HEK293T (cell line): Measurements from ENCODE around the gene SLC6A19.

ENCODE experiments used
- BHLHE40 ChIP-seq: fragments of 450-650 bp; IDR thresholded peaks from 2 replicates; pipeline ENCODE4 v1.6.1; 2016; ENCODE audit warnings: mild to moderate bottlenecking, moderate library complexity, borderline replicate concordance
- CTBP1 ChIP-seq: fragments of 450-650 bp; IDR thresholded peaks from 2 replicates; pipeline ENCODE4 v1.6.1; 2016; ENCODE audit warnings: borderline replicate concordance
- ELF4 ChIP-seq: fragments of 450-650 bp; IDR thresholded peaks from 2 replicates; pipeline ENCODE4 v1.6.1; 2017; ENCODE audit warnings: antibody characterized with exemption
- FOXA1 ChIP-seq: fragments of 450-650 bp; IDR thresholded peaks from 2 replicates; pipeline ENCODE4 v1.6.1; 2016; ENCODE audit warnings: mild to moderate bottlenecking
- LEF1 ChIP-seq: fragments of 450-650 bp; IDR thresholded peaks from 2 replicates; pipeline ENCODE4 v1.6.1; 2017; ENCODE audit warnings: mild to moderate bottlenecking, borderline replicate concordance
- NFRKB ChIP-seq: fragments of 450-650 bp; IDR thresholded peaks from 2 replicates; pipeline ENCODE4 v1.6.1; 2016; ENCODE audit warnings: mild to moderate bottlenecking, moderate library complexity
- PKNOX1 ChIP-seq: fragments of 450-650 bp; IDR thresholded peaks from 2 replicates; pipeline ENCODE4 v1.6.1; 2016
- SP1 ChIP-seq: fragments of 450-650 bp; IDR thresholded peaks from 2 replicates; pipeline ENCODE4 v1.6.1; 2017
- TARDBP ChIP-seq: fragments of 450-650 bp; IDR thresholded peaks from 2 replicates; pipeline ENCODE4 v1.6.1; 2016
- ZNF384 ChIP-seq: fragments of 450-650 bp; IDR thresholded peaks from 2 replicates; pipeline ENCODE4 v1.6.1; 2016

- TF ChIP-seq ZNF384: no peak
- no peak for TF ChIP-seq SP1
- TF ChIP-seq BHLHE40: no peak
- TF ChIP-seq PKNOX1: no peak
- TF ChIP-seq NFRKB: no peak
- no peak for TF ChIP-seq FOXA1
- no peak for TF ChIP-seq ELF4
- no peak for TF ChIP-seq TARDBP
- no peak for TF ChIP-seq CTBP1
- TF ChIP-seq LEF1: no peak
Observed at GRCh38 chr5:1249366-1250280, 48.2 kb downstream of the SLC6A19 start.
